GM13977 (cell line): ENCODE results near the gene ALDH1L1.

ENCODE experiments used
- DNase-seq: peaks from one replicate; pipeline ENCODE4 v3.0.0; 2012; ENCODE audit warnings: low spot score
- CTCF ChIP-seq: IDR thresholded peaks from 2 replicates; pipeline ENCODE4 v1.5.1; 2012; ENCODE audit warnings: mild to moderate bottlenecking, control low read depth; ENCODE audit not compliant: insufficient read depth; ENCODE audit errors: extremely low read depth, missing control alignments
- in situ Hi-C: fragments of 300-500 bp; cut with MboI; formaldehyde crosslinking; loops from one replicate; pipeline ENCODE4 v1.12.0; 2022; ENCODE audit warnings: low sequenced_read_pairs, low pct_unique_long_range_greater_than_20kb, mixed read lengths, inconsistent platforms; ENCODE audit not compliant: unreplicated experiment

Gene ALDH1L1

DNA sequence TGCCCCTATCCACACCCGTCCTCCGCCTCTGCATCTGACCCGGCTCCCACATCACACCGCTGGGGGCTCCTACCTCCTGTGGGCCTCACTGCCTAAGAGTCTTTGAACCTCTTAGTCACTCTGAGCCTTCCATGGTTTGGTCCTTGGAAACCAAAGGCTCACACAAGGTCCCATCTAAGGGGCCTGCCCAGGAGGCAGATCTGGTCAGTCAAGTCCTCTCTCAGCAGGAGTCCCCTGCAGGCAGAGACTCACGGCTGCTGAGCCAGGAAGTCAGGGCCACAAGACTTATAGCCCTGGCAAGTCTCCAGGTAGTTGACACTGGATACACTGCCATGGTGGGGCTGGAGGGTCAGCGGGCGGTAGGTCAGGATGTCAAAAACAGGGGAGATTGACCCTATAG is 31.2 kb upstream of the ALDH1L1 start:
- no peak for TF ChIP-seq CTCF
- in situ Hi-C loops: no loop called here
- no peak for DNase-seq

DNA sequence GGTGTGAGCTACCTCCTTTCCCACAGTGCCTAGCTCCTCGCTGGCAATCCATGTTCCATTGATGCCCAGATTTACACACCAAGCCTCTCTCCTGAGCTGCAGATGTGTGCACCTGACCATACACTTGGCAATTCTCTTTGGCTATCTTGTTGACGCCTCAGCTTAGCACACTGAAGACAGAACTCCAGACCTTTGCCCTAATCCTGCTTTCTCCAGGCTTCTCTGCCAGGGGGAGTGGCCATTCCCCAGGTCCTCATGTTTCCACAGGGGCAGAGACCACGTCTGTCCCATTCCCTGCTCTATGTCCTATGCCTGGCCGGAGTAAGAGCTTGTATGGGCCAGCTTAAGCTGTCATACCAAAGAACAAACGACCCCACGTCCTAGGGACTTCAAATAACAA is 30.2 kb upstream of the ALDH1L1 start:
- TF ChIP-seq CTCF: no peak
- in situ Hi-C loops: no loop called here
- DNase-seq: no peak

- DNase-seq: no peak
- in situ Hi-C loops: no loop called here
- no peak for TF ChIP-seq CTCF
Measured at GRCh38 chr3:126209741-126210140, 29.4 kb upstream of the ALDH1L1 start.

DNA sequence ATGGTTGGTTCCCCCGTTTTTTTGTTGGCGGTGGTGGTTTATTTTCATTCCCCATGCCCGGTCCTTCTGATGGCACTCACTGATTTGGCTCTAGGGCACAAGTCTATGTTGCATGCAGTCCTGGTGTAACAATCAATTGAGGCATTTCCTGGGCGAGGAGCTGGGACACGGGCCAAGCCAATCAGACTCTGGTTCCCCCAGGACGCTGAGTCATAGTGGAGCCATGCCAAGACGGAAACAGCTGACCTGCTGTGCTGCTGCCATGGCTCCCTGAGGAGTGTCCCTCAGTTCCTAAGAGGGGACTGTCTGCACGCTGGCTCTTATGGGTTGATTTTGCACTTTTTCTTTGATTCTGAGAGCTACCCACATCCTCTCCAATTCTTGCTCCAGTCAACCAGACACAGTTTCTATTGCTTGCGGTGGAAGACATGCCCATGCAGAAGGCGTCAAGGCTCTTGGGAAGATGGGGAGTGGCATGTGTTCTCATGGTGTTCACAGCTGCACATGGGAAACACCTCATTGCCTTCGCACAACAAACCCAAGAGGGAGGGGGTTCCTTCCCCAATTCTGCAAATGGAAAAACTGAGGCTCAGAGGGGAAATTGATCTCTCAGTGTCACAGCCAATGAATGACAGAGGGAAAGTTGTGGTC is 28.3 kb upstream of the ALDH1L1 start:
- no peak for TF ChIP-seq CTCF

DNA sequence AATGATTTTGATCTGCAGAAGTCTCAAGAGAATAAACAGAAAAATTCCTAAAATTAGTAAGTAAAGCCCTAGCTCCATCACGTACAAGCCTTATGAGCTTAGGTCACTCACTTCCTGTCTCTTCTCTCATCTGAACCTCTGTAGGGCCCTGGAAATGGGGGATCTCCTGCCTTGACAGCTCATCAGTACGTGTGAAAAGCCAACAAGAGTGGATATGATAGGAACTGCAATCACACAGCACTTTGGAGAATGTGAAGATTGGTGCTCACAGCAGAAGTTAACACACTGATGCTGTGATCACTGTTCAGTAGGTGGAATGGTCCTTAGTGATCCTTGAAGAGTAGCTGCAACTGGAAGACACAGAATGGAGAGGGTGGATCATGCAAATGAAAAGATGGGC is 27.8 kb upstream of the ALDH1L1 start:
- DNase-seq: no peak
- in situ Hi-C loops: no loop called here
- TF ChIP-seq CTCF: no peak

More for the DNA sequence above, 28.3 kb upstream of the ALDH1L1 start:
- DNase-seq: no peak
- in situ Hi-C loops: no loop called here

- in situ Hi-C loops: no loop called here
- no peak for TF ChIP-seq CTCF
- DNase-seq: no peak
Measured at GRCh38 chr3:126207166-126207565, 26.8 kb upstream of the ALDH1L1 start.
